T1000 (cell line): ENCODE measurements around the gene NRG2.

ENCODE experiments used
- DNase-seq: peaks from one replicate; lab custom pipeline; 2025; ENCODE audit warnings: mixed read lengths; lab: John Stamatoyannopoulos, UW

Gene NRG2

DNA sequence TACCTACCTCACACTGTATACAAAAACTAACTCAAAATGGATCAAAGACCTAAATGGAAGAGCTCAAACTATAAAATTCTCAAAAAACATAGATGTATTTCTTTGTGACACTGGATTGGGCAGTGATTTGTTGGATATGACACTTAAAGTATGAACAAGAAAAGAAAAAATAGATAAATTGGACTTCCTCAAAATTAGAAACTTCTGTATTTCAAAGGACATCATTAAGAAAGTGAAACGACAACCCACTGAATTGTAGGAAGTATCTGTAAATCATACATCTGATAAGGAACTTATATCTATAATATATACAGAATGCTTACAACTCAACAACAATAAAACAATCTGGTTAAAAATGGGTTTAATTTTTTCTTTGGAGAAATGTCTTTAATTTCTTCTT lies 96.7 kb downstream of the NRG2 start:
- DNase-seq = no peak

DNA sequence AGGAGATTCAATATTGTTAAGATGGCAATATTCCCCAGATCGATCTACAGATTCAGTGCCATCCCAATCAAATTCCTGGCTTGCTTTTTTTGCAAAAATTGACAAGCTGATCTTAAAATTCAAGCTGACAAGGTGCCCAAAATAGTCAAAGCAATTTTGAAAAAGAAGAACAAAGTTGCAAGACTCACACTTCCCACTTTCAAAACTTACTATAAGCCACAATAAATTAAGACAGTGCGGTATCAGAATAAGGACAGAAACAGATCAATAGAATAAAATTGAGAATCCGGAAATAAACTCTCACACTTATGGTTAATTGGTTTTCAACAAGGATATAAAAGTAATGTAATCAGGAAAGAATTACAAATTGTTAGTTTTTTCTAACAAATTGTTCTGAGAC lies 97.1 kb downstream of the NRG2 start:
- DNase-seq = no peak

DNA sequence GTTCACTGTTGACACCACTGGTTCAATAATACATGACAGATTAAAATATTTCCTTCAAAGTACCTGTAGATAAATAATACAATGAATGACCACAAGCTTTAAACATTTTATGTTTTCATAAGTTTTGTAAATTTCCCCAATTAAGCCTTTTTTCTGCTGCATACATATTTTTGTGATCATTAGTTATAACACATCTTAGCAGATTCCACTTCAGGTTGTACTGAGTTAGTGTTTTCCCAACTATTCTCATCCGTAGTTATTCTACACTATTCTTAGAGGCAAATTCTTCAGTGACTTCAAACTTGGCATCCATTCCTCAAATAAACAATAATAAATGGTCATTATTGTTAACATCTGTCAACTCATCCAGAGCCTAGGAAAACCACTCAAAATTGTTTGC lies 100.9 kb downstream of the NRG2 start:
- no peak for DNase-seq

DNA sequence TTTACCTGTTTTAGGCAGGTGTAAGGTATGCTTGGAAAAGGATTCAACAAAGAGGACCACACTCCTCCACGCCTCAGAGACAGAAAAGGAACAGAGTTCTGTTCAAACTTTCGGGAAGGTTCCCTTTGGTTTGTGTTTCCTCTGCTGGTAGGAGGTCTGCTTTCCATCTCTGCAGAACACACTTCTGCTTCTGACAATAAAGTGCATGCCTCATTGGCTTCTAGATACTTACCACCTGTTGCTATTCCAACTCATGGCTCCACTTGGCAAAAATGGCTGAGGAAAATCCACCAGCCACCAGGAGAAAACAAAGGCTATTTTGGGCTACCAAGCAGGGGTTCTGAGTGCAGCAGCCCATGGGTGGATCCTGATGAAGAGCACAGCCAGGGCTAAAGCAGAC lies 112.7 kb downstream of the NRG2 start:
- no peak for DNase-seq

DNA sequence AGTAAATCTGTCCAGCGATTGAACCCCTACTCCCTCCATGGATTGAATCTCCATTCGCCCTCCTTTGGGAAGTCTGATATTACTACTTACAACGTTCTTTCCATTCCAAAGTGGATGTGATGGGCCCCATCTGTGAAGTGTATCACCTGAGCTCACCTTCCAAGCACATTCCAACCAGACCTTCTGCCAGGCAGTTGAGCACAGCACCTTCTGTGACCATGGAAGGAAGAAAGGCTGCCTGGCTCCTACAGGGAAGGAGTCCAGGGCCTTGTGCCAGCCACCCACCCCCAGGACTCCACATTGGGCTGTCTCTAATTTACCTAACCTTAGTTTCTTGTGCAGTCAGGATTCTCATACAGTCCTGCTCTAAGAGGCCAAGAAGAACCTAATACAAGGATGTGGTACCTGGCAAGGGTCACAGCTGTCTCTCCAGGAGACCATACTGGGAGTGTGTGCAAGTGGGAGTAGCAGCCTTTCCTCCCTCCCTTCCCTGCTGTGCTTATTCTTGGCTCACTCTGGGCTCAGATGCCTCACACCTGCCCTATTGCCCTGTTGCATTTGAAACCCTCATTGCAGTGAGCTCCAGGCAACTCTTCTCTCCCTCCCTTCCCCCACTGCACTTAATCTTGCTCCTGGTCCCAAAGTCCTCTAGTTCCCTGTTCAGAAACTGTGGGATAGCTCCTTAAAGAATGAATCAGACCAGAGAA lies 116.1 kb downstream of the NRG2 start:
- no peak for DNase-seq

DNA sequence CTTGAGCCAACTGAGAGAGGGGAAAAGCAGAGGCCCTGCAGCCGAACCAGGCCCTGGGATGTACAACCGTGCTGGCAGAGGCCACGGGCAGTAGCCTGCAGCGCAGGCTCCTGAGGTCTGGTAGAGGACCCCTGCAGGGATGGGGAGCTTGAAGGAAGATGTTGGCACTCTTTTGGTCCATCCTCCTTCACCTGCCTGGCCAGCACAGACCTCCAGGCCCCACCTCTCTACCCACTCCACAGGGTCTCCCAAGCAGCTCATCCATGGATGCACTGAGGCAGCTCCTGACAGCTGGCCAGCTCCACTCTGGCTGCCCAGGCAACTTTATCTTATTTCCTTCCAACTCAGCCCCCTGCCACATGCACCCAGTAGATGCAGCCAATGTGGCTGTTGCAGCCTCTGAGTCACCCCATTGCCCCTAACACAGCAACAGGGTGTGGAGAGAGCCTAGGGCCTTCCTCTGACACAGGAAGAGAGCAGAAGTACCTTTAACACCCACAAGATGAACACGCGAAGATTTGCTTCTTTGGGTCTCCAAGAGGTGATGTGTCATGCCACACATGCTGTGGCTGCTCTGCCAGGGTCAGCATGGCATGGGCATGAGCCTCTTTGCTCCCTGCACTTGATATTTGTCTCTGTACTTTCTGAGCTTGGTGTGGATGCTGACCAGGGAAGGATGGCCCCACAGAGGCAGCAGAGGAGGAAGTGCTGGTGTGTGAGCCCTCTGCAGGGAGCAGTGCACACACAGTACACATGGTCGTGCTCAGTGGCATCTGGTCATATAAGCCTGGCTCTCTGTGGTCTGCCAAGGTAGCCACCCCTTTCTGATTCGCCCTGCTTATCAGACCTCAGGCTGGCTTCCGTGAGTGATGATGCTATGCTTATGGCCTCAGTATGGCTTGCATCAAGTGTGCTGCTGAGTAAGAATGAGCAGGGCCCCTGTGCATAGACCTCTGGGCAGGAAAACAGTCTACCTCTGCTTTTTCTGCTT lies 117.2 kb downstream of the NRG2 start:
- no peak for DNase-seq

DNA sequence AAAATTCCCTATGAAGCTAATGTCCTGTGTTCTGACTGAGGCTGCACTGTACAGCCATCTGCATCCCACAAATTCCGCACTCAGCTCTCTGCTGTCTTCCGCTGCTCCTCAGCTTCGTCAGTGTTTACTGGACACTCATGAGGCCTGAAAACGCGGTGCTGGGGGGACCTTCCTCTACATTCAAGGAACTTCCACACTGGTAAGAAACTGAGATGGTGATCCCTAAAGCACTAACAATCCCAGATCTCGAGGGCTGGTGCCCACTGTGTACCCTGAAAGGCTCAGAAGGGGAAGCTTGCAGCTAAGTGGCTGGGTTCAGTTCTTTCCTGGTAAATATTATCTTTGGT lies 117.9 kb downstream of the NRG2 start:
- no peak for DNase-seq

DNA sequence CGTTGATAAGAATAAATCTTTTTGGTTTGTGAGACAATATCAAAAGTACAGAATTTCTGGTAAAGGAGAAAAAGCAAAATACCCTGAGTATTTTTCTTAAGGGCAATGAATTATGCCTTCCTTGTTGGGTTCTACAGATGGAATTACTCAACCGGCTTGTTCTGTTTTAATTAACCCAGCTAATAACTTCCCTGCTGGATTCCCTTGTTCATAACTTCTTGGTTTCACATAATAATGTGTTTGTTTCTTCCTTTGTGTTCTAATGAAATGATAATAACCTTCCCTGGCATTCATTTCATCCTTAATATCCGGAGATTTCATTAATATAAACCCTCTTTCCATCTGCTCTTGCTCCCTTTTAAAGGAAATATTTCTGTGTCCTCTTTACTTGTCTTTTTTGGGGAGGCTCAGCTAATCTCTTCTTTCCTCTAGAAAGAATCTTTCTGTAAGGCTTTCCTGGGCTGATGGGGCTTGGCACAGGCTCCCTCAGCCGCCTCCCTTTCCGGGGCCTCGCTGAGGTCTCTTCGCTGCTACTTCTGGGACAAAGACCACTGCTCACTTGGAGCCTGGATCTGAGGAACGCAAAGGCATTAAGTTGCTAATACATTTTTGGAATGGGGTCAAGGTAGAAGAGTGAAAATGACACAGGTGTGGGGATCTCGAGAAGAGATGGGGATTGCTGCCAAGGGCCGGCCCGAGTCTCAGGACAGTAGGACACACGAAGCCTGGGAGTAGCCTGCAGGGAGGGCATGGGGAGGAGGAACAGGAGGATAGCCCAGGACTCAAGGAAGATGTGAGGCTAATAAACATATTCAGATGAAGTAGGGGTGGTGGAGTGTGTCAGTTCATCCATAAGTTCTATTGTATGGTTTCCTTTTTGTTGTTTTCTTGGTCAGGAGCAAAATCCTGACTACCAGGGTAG lies 118.5 kb downstream of the NRG2 start:
- DNase-seq = no peak

DNA sequence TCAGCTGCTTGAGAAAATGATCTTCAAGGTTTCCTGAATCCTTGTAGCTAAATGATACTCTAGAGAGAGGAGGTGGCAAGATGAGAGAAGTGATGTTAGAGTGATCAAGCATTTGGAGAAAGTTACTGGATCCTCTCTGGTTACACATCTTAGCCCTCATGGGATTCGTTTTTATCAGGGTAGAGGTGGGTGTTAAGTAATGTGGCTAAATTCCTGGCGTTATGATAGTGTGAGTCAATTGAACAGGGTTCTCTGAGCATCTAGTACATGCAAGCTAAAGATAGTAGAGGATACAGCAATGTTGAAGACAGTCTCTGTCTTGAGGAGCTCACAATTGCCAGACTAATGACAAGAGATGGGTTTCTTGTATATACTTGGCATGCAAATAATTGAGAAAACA lies 123.8 kb downstream of the NRG2 start:
- DNase-seq = no peak

DNA sequence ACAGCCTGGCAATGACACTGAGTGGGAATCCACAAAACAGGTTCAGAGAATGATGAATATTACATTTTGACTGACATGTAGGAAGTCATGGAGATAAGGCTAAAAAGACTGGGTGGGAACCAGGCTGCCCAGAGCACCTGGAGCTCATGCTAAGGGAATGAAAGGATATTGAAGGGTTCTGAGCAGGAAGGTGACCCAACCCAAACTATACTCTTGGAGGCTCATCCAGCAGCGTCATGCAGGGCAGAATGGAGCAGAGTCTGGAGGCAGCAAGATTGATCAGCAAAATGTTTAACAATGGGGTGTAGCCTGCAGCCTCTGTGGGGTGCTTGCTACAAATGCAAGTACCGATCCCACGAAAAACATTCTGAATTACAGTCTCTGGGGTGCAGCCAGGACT lies 127.3 kb downstream of the NRG2 start:
- no peak for DNase-seq

DNA sequence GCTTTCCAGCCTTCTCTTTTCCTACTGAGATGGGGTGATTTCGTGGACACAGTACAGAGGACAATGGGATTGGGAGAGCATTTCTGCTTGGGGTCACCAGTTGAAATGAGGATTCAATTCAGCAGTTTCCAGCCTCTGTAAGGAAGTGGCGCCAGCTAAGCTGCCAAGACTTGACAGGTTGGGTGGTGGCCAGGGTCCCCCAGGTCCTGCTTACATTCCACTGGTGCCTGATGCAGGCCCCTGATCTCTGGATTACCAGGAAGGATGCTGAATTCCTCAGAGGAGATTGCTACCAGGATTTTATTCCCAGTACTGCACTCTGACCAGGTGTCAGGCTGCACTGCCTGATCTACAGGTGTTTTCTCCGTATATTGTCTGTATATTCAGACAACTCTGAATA lies 127.8 kb downstream of the NRG2 start:
- no peak for DNase-seq

DNA sequence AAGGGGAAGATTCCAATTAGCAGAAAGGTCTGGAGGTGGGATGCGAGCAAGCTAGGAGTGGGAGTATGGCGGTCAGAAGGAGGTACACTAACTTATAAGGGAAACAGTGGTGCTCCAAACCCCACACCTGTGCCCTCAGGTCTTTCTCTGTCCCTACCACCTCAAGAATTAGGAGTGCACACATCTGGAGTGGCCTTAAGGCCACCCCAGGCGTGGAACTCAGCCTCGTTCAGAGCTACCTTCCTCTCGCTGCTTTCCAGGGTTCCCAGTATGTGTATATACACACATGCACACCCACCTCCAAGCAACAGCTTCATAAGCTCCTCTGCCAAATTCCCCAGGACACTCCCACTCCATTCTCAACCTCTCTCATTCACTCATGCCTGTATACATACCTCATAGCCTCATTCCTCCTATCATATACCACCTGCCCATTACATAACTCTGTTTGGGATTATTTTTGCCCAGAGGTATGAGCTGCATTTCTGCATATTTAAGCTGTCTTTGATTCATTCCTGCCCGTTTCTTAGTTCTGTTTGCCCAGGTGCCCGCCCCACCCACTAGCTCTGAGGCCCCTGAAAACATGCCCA lies 128.8 kb downstream of the NRG2 start:
- DNase-seq = no peak

DNA sequence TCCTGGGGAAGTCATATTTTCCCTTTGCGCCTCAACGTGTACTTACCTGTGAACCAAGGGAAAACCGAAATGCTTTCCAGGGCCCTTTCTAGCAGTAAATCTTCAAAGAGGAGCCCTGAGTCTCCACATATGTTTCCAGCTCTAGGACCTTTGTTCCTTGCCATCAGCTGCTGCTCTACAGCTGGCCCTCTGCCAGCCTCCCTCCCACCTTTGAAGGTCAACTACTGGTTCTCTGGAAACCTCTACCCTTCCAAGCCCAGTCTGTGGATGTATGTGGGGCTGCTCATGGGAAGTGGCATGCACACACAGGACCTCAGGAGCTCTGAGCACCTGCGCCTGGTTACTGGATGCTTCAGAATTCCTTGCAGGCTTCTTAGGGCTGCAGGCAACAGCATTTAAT lies 130.3 kb downstream of the NRG2 start:
- no peak for DNase-seq

DNA sequence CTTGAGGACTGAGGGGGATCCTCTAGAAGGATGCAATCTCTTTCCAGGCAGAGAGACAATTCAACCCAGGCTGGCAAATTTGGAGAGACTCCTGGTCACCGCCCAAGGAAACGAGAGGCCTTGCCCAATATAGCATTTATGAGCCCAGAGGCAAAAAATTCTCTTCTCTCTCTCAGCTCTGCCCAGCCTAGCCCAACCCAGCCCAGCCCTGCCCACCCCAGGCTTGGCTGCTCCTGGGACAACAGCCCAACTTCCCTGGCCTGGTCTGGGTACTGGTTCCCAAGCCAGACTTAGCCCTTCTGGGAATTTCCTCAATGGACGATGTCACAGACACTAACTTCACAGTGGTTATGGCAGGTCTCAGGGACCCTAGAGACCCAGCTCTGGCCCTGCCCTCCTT lies 130.9 kb downstream of the NRG2 start:
- DNase-seq = no peak

DNA sequence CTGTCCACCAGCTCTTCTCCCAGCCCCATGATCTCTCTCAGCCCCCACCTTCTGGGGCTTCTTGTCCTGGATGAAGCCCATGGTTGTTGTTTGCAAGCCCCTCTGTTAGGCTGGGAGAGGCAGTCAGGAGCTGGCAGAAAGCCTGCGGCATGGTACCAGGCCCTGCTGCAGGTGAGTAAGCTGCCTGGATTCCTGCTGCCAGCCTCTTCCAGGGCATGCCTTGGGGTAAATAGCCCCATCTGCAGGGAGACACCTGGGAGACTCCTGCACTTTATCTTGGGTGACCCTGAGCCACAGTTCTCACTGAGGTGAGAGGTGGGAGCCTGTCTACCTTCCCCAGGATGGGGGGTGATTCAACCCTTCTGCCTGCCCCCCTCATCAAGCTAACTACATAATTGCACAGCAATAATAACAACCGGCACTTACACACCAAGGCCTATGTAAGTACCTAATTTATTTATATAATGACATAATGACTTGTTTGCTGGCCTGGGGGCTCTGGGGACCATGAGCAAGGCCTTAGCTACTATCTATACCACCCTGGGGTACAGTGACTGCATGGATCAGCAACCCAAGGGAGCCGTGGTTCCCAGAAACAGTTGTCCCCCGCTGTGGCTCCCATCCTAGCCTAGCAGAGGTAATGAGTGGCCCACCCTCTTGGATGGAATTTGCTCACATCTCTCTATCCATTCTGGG lies 131.5 kb downstream of the NRG2 start:
- no peak for DNase-seq

DNA sequence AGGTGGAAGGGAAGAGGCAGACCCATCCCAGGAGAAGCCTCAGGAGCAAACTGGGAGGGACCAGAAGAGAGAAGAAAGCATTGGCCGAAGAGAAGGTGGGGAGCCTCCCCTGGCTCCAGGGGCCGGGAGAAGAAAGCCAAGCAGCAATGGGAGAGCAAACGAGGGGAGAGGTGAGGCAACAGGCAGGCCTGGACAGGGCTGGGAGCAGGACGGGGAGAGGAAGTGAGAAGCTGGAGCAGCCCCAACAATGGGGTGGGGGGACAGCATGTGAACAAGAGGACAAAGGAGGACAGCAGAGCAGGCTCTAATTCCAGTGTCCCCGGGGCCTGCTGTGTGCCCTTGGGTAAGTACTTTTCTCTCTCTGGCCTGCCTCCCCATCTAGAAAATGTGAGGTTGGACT lies 132.2 kb downstream of the NRG2 start:
- no peak for DNase-seq

DNA sequence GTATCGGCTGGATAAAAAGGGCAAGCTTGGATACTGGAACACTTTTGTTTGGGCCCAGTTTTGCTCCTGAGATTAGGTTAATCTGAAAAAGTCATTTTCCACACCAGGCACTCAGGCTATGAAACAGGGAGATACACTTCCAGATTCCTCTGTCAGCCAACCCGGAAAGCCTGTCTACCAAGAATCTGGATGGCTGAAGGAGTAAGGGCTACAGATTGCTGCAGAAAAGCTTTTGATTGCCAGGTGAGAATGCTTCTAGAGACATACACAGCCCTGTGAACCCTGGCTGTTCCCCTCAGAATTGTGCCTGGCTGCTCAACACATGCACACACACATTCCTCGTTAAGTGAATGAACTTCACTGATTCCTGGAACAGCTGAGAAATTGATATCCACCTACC lies 133.1 kb downstream of the NRG2 start:
- no peak for DNase-seq

DNA sequence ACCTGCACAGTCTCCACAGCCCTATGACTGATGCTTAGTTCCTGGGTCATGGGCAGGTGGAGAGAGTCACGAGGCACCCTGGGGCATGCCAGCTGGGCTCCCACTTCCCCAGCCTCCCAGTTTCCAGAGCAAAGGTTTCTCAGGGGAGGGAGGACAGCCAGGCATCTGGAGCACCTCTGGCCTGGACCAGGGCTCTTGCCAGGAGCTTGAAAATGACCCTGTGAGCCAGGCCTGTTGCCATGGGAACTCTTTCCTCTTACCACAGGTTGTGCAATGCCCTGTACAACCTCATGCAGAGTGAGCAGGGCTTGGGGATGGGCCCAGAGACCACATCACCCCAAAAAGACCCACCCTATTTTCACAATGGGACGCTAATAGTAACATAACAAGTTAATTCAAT lies 134.3 kb downstream of the NRG2 start:
- no peak for DNase-seq

DNA sequence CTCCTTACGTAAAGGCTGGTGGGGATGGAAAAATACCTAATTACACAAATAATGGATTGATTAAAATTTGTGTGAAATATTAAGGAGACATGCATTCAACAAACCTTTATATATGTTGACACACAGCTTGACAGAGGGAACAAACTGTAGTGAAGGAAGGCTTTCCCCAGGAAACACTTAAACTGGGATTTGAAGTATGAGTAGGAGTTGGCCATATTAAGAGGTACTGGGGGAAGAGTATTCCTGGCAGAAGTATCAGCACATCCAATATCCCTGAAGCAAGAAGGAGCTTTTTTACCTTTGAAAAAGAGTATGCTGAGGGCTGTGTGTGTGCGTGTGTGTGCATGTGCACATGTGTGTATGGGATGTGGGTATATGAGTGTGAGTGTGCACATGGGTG lies 136.4 kb downstream of the NRG2 start:
- DNase-seq = no peak

DNA sequence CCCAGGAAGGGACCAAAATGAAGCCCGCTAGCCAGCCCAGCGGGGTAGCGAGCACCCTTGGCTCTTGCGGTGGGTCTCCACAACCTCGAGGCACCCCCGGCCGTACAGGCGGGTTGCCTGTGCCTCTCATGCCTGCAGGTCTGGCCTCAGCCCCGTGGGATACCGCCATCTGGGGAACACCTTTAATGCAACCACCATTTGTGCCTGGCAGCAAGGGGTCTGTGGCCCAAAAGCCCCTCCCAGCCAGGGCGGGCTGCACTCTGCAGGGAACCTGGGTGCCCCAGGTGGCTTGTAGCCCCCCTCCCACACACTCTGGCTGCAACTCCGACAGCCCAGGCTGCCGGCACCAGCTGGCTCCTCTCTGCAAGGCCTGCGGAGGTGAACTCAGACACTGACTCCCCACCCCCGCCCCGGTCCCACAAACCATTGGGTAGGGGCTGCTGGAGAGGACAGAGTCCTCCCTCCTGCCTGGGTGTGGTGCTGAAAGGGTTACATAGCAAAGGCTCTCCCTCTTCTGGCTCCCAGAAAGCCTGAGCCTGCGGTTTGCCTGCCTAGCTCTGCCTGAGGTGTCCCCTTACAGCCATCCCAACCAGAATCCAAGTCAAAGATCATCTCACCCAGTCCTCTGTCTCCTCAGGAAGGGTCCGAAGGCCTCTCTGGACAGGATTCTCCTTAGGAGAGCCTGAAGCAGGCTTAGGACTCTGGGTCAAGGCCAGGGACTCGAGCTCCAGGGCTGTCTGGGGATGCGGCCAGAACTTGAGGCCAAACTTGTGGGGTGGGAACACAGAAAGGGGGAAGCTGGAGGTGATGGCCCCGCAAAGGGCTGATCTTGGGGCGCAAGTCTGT lies 138.1 kb downstream of the NRG2 start:
- DNase-seq = no peak

DNA sequence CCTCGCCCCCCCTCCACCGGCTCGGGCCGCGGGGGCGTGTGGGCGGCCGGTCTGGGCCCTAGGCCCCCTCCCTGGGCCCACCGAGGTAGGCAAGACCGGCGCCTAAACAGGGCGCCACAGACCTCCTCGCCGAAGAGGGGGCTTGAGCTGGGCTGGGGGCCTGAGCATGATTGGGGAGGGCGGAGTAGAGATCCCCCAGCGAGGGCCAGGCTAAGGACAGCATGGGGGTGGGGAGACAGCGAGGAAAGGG lies 138.6 kb downstream of the NRG2 start:
- DNase-seq = no peak
